GM12874 (cell line): ENCODE results near the gene CRYL1.

Experiments
- CTCF ChIP-seq: IDR thresholded peaks from 2 replicates; pipeline ENCODE4 v1.5.1; 2011; ENCODE audit warnings: low read depth, mild to moderate bottlenecking, control low read depth, low read length, moderate library complexity; ENCODE audit not compliant: insufficient read depth

Gene CRYL1

GRCh38 chr13:20381401-20381800 lies 144.3 kb downstream of the CRYL1 start:
- TF ChIP-seq CTCF: no peak

GRCh38 chr13:20378721-20379120 lies 146.9 kb downstream of the CRYL1 start:
- TF ChIP-seq CTCF: no peak

GRCh38 chr13:20377720-20378119 lies 147.9 kb downstream of the CRYL1 start:
- no peak for TF ChIP-seq CTCF

GRCh38 chr13:20375871-20376270 lies 149.8 kb downstream of the CRYL1 start:
- no peak for TF ChIP-seq CTCF

GRCh38 chr13:20373861-20374260 lies 151.8 kb downstream of the CRYL1 start:
- TF ChIP-seq CTCF: no peak

- TF ChIP-seq CTCF: no peak
Observed at GRCh38 chr13:20371825-20372224, 153.8 kb downstream of the CRYL1 start.

GRCh38 chr13:20370815-20371421 lies 154.7 kb downstream of the CRYL1 start:
- TF ChIP-seq CTCF: no peak

GRCh38 chr13:20369886-20370361 lies 155.7 kb downstream of the CRYL1 start:
- no peak for TF ChIP-seq CTCF
